Measurements from ENCODE around the gene PLEKHJ1.

The PLEKHJ1 gene

GRCh38 chr19:2195914-2196313 is 40.2 kb downstream of the PLEKHJ1 start:
- DNase-seq (ENCODE audit: low spot score) = no peak

DNA sequence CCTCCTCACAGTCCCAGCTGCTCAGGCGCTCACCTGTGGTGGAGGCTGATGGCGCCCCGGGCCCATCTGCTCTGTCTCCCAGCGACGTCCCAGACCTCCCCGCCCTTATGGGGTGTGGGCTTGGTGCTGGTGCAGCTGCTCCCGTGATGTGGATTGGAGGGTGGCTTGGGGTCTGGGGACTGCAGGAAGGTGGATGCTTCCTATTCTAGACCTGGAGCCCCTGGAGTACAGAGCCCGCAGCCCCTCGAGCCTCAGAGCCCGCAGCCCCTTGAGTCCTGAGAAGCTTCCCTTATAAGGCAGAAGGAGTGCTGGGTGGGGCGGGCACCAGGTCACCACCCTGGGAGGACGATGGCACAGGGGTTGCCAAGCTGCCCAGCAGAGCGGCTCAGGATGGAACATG is 40.8 kb downstream of the PLEKHJ1 start:
- DNase-seq (ENCODE audit: low spot score) = no peak

- peak; percentile 33 for DNase-seq (ENCODE audit: low spot score)
These were observed 41.5 kb downstream of the PLEKHJ1 start for GRCh38 chr19:2194513-2195078.

DNA sequence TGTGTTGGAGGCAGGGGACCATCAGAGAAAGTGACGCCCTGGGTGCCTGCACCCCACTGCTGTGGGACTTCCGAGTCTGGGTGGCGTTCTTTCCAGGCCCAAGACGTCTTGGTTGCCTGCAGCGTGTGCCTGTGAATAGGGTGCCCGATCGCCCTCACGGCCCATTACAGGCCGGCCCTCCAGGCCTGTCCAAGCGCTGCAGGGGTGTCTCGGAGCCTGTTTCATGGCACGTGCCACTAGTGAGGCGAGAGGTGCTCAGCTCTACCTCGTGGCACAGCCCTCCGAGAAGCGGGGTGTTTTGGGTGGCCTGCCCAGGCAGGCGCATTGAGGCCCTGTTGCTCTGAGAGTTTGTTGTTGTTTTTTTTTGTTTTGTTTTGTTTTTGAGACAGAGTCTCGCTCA is 42.3 kb downstream of the PLEKHJ1 start:
- DNase-seq (ENCODE audit: low spot score) = no peak

- no peak for DNase-seq (ENCODE audit: low spot score)
These were observed 43.3 kb downstream of the PLEKHJ1 start for GRCh38 chr19:2192862-2193261.

DNA sequence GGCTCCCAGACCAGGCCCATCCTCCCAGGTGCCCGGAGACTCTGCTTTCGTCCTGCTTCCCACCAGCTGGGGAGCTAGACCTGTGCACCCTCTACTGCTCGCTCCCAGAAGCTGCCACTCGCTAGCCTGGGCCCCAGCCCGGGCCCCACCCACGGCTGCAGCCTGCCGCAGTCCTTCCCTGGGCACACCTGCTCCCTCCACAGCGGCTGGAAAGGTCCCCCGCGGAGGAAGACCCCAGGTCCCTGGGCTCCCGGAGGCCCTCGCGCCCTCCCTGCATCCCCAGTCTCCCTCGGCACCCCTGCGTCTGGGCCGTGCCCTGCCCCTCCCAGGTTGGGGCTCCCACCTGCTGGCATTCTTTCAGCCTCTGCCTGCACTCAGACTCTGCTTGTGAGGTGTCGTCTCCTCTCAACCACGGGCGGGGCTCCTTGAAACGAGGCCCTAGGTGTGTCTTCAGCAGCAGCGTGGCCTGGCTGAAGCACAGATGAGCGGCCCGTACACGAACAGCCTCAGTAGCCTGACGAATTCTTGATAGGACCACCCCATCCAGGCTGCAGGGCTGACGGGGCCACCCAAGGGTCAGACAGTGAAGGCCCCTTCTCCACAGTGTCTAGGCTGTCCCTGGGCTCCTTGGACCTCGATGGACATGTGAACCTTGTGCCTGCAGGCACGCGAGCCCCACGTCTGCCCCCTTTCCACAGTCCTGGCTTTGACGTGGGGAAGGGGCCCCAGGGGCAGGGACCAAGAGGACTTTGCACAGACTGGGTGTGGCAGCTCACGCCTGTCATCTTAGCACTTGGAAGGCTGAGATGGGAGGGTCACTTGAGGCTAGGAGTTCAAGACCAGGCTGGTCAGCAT is 44.4 kb downstream of the PLEKHJ1 start:
- DNase-seq (ENCODE audit: low spot score) = no peak

- DNase-seq (ENCODE audit: low spot score) = no peak
These were observed 45.2 kb downstream of the PLEKHJ1 start for GRCh38 chr19:2190848-2191455.

DNA sequence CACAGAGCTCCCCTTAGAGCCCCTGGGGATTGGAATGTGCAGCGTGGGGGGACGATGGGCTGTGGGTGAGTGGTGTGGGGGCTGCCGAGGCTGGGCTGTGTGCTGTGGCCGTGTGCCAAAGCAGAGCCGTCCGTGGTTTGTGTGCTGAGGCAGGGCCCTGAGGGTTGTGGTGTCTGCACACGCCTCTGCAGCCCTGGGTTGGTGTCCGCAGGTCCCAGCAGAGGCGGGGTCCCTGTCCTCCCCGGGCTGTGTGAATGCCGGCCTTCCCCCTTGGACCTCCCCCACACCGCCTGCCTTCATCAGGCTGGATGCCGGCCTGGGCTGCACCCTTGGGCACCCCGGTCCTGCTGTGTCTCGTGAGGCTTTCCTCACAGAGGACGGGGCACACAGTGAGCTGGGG is 46.2 kb downstream of the PLEKHJ1 start:
- DNase-seq (ENCODE audit: low spot score) = no peak

DNA sequence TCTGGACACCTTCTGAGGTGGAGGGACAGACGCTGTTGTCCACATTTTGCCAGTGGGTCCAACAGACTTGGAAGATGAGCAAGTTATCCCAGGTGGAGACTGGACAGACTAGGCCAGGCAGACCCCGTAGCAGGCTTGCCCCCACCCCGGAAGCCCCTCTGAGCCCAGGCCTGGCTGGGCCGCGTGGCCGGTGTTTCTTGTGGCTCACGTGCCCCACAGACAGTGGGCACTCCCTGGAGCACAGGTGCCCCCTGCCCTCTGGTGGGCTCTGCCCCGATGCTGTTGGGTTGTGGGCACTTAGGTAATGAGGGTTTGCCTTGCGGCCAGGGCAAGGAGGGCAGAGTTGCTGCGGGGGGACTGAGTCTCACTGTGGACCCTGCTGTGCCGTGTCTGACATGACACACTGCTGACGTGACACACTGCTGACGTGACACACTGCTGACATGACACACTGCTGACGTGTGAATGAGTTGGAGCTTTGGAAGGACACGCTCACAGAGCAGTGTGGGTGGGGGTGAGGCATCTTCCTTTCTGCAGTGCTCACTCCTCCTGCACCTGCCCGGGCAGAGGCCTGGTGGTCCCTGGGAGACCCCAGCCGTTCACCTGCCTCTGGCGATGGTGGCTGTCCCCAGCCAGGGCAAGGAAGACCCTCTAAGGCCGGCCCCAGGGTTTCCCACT is 47.3 kb downstream of the PLEKHJ1 start:
- no peak for DNase-seq (ENCODE audit: low spot score)

- no peak for DNase-seq (ENCODE audit: low spot score)
These were observed 49.0 kb downstream of the PLEKHJ1 start for GRCh38 chr19:2187159-2187558.

- peak; percentile 74 for DNase-seq (ENCODE audit: low spot score)
These were observed 49.9 kb downstream of the PLEKHJ1 start for GRCh38 chr19:2186071-2186846.

- DNase-seq (ENCODE audit: low spot score) = no peak
These were observed 50.4 kb downstream of the PLEKHJ1 start for GRCh38 chr19:2185734-2186070.

- no peak for DNase-seq (ENCODE audit: low spot score)
These were observed 51.6 kb downstream of the PLEKHJ1 start for GRCh38 chr19:2184422-2184975.

All from cerebellar cortex (tissue), 1 donor.